ENCODE data around the gene BORCS6. TPM values are rescaled to one million over a fixed set of nuclear protein-coding genes. Genes with fewer than 3 reads are reported as not detected.

The BORCS6 gene
- total and polyA plus RNA-seq, 2 of the 13 experiments (the other 11 are each of a cell fraction or from before 2014, with no cell fraction given): 2.0 to 5.1 TPM

DNA sequence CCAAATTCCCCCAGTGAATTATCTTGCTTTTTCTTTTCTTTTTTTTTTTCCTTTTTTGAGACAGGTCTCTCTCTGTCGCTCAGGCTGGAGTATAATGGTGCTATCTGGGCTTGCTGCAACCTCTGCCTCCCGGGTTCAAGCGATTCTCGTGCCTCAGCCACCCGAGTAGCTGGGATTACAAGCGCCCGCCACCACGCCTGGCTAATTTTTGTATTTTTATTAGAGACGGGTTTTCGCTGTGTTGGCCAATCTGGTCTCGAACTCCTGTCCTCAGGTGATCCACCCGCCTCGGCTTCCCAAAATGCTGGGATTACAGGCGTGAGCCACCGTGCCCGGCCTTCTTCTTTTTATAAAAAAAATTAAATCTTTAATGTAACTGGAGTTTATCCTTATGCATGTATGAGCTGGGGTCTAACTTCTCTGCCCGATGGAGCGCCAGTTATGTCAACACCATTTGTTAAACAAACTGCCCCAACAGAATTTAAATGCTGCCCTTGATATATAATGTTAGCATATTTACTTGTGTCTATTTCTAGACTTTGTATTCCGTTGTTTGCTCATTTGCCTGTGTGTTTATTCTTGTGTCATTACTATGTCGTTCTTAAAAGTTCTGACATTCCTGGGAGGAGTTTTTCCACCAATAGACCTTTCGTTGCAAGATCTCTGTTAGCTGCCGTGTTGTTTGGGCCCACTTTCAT, 20.9 kb upstream of the BORCS6 start (continued):
- TF ChIP-seq, protein P1, sequence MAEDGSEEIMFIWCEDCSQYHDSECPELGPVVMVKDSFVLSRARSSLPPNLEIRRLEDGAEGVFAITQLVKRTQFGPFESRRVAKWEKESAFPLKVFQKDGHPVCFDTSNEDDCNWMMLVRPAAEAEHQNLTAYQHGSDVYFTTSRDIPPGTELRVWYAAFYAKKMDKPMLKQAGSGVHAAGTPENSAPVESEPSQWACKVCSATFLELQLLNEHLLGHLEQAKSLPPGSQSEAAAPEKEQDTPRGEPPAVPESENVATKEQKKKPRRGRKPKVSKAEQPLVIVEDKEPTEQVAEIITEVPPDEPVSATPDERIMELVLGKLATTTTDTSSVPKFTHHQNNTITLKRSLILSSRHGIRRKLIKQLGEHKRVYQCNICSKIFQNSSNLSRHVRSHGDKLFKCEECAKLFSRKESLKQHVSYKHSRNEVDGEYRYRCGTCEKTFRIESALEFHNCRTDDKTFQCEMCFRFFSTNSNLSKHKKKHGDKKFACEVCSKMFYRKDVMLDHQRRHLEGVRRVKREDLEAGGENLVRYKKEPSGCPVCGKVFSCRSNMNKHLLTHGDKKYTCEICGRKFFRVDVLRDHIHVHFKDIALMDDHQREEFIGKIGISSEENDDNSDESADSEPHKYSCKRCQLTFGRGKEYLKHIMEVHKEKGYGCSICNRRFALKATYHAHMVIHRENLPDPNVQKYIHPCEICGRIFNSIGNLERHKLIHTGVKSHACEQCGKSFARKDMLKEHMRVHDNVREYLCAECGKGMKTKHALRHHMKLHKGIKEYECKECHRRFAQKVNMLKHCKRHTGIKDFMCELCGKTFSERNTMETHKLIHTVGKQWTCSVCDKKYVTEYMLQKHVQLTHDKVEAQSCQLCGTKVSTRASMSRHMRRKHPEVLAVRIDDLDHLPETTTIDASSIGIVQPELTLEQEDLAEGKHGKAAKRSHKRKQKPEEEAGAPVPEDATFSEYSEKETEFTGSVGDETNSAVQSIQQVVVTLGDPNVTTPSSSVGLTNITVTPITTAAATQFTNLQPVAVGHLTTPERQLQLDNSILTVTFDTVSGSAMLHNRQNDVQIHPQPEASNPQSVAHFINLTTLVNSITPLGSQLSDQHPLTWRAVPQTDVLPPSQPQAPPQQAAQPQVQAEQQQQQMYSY (CRISPR knock-in tag; IDR thresholded peaks at IDR 0.05): no peak
- TF ChIP-seq ZNF788 (CRISPR knock-in tag; IDR thresholded peaks at IDR 0.05; ENCODE audit: borderline replicate concordance): no peak
- TF ChIP-seq PHB2 (IDR thresholded peaks at IDR 0.05; ENCODE audit: partially characterized antibody): no peak
- no peak for TF ChIP-seq RFXAP (CRISPR knock-in tag; IDR thresholded peaks at IDR 0.05; ENCODE audit: borderline replicate concordance)
- TF ChIP-seq, protein P2, sequence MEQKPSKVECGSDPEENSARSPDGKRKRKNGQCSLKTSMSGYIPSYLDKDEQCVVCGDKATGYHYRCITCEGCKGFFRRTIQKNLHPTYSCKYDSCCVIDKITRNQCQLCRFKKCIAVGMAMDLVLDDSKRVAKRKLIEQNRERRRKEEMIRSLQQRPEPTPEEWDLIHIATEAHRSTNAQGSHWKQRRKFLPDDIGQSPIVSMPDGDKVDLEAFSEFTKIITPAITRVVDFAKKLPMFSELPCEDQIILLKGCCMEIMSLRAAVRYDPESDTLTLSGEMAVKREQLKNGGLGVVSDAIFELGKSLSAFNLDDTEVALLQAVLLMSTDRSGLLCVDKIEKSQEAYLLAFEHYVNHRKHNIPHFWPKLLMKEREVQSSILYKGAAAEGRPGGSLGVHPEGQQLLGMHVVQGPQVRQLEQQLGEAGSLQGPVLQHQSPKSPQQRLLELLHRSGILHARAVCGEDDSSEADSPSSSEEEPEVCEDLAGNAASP (CRISPR knock-in tag; IDR thresholded peaks at IDR 0.05; ENCODE audit: borderline replicate concordance): peak; percentile 79; the same call in 1 of the 2 replicates
- TF ChIP-seq ZSCAN20 (CRISPR knock-in tag; IDR thresholded peaks at IDR 0.05; ENCODE audit: borderline replicate concordance): no peak
- TF ChIP-seq ZNF30 (CRISPR knock-in tag; IDR thresholded peaks at IDR 0.05): no peak
- TF ChIP-seq, protein P3, sequence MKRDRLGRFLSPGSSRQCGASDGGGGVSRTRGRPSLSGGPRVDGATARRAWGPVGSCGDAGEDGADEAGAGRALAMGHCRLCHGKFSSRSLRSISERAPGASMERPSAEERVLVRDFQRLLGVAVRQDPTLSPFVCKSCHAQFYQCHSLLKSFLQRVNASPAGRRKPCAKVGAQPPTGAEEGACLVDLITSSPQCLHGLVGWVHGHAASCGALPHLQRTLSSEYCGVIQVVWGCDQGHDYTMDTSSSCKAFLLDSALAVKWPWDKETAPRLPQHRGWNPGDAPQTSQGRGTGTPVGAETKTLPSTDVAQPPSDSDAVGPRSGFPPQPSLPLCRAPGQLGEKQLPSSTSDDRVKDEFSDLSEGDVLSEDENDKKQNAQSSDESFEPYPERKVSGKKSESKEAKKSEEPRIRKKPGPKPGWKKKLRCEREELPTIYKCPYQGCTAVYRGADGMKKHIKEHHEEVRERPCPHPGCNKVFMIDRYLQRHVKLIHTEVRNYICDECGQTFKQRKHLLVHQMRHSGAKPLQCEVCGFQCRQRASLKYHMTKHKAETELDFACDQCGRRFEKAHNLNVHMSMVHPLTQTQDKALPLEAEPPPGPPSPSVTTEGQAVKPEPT (CRISPR knock-in tag; IDR thresholded peaks at IDR 0.05; ENCODE audit: low read depth): no peak
- TF ChIP-seq SMYD3 (CRISPR knock-in tag; IDR thresholded peaks at IDR 0.05): no peak
- TF ChIP-seq FOSL1 (CRISPR knock-in tag; IDR thresholded peaks at IDR 0.05; ENCODE audit: borderline replicate concordance): no peak
- no peak for TF ChIP-seq KAT8 (CRISPR knock-in tag; IDR thresholded peaks at IDR 0.05)
- no peak for TF ChIP-seq PCBP2 (optimal IDR thresholded peaks at IDR 0.05; ENCODE audit: low read depth, low read length, poor library complexity, severe bottlenecking)
- TF ChIP-seq ZSCAN9 (CRISPR knock-in tag; IDR thresholded peaks at IDR 0.05; ENCODE audit: borderline replicate concordance): no peak
- no peak for TF ChIP-seq JUN (CRISPR knock-in tag; IDR thresholded peaks at IDR 0.05)
- TF ChIP-seq ZBTB7B (CRISPR knock-in tag; IDR thresholded peaks at IDR 0.05): no peak
- no peak for TF ChIP-seq HNRNPH1 (optimal IDR thresholded peaks at IDR 0.05; ENCODE audit: low read depth, low read length)
- TF ChIP-seq MATR3 (CRISPR knock-in tag; IDR thresholded peaks at IDR 0.05): no peak
- TF ChIP-seq, protein P4, sequence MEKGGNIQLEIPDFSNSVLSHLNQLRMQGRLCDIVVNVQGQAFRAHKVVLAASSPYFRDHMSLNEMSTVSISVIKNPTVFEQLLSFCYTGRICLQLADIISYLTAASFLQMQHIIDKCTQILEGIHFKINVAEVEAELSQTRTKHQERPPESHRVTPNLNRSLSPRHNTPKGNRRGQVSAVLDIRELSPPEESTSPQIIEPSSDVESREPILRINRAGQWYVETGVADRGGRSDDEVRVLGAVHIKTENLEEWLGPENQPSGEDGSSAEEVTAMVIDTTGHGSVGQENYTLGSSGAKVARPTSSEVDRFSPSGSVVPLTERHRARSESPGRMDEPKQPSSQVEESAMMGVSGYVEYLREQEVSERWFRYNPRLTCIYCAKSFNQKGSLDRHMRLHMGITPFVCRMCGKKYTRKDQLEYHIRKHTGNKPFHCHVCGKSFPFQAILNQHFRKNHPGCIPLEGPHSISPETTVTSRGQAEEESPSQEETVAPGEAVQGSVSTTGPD (CRISPR knock-in tag; IDR thresholded peaks at IDR 0.05): no peak

Measured in HepG2 (cell line).